MCF 10A (cell line): ENCODE measurements around the gene MSL3B.
"Not testable (repeated sequence)": the region's sequence is repeated elsewhere in the genome, so short reads cannot be mapped to it uniquely, and the experiment has no call there.

Experiments
- BruUV-seq: library from RNA; stranded (reverse); fragments of 400-500 nt; replicated peaks from 2 replicates; lab custom pipeline; 2021; lab: Mats Ljungman, UMichigan
- CTCF ChIA-PET: fragments of 300-600 bp; sonication (Branson Sonifier 250); formaldehyde crosslinking; extraction: SDS; loops from one replicate; lab custom pipeline; 2021; ENCODE audit warnings: antibody characterized with exemption, inconsistent platforms; lab: Yijun Ruan, JAX
- POLR2A ChIA-PET: fragments of 300-600, 350-650 bp; sonication (Branson Sonifier 250); formaldehyde crosslinking; extraction: SDS; loops from one replicate; lab custom pipeline; 2020; ENCODE audit warnings: antibody characterized with exemption, inconsistent platforms; lab: Yijun Ruan, JAX
- DNase-seq: peaks from one replicate; pipeline ENCODE4 v3.0.0-alpha.2; 2018; ENCODE audit not compliant: unreplicated experiment
- H3K27ac Mint-ChIP-seq: one replicate; pipeline ENCODE4 v1.8.0; 2022; ENCODE audit warnings: mild to moderate bottlenecking, low read depth, mixed read lengths; ENCODE audit not compliant: unreplicated experiment
- H3K27me3 Mint-ChIP-seq: one replicate; pipeline ENCODE4 v1.8.0; 2022; ENCODE audit warnings: mixed read lengths; ENCODE audit not compliant: insufficient read depth, unreplicated experiment
- H3K36me3 Mint-ChIP-seq: one replicate; pipeline ENCODE4 v1.8.0; 2022; ENCODE audit warnings: mild to moderate bottlenecking, moderate library complexity, mixed read lengths; ENCODE audit not compliant: insufficient read depth, unreplicated experiment
- H3K4me1 Mint-ChIP-seq: one replicate; pipeline ENCODE4 v1.8.0; 2022; ENCODE audit warnings: mixed read lengths; ENCODE audit not compliant: insufficient read depth, unreplicated experiment
- H3K4me3 Mint-ChIP-seq: one replicate; pipeline ENCODE4 v1.8.0; 2022; ENCODE audit warnings: mild to moderate bottlenecking, moderate library complexity, mixed read lengths; ENCODE audit not compliant: unreplicated experiment
- H3K9me3 Mint-ChIP-seq: one replicate; pipeline ENCODE4 v1.8.0; 2022; ENCODE audit warnings: mixed read lengths; ENCODE audit not compliant: unreplicated experiment
- intact Hi-C: fragments of 100-400 bp; cut with micrococcal nuclease; formaldehyde crosslinking; loops from 2 replicates; pipeline ENCODE4 v1.14.1; 2022
- TF ChIP-seq, protein P1 (sequence below): fragments of 200-600 bp; IDR thresholded peaks from one replicate; pipeline ENCODE4 v1.8.0; 2022; ENCODE audit warnings: antibody characterized with exemption, mild to moderate bottlenecking; ENCODE audit not compliant: unreplicated experiment

MSL3B gene

GRCh38 chr2:233892793-233893192, 24.6 kb upstream of the MSL3B start:
- DNase-seq: peak; percentile 3
- ChIA-PET POLR2A (no interaction called here), CTCF (no interaction called here)
- TF ChIP-seq, protein P1, sequence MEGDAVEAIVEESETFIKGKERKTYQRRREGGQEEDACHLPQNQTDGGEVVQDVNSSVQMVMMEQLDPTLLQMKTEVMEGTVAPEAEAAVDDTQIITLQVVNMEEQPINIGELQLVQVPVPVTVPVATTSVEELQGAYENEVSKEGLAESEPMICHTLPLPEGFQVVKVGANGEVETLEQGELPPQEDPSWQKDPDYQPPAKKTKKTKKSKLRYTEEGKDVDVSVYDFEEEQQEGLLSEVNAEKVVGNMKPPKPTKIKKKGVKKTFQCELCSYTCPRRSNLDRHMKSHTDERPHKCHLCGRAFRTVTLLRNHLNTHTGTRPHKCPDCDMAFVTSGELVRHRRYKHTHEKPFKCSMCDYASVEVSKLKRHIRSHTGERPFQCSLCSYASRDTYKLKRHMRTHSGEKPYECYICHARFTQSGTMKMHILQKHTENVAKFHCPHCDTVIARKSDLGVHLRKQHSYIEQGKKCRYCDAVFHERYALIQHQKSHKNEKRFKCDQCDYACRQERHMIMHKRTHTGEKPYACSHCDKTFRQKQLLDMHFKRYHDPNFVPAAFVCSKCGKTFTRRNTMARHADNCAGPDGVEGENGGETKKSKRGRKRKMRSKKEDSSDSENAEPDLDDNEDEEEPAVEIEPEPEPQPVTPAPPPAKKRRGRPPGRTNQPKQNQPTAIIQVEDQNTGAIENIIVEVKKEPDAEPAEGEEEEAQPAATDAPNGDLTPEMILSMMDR: no peak
- Mint-ChIP-seq H3K4me1 (no peaks in the 10 kb centered on the region), H3K9me3 (no peaks in the 10 kb centered on the region), H3K27ac (no peak overlapping the region), H3K36me3 (no peaks in the 10 kb centered on the region), H3K4me3 (no peak overlapping the region), H3K27me3 (peaks cover 17% of the 10 kb centered on the region)
- intact Hi-C loops: no loop called here
- no TSS peak for BruUV-seq

DNA sequence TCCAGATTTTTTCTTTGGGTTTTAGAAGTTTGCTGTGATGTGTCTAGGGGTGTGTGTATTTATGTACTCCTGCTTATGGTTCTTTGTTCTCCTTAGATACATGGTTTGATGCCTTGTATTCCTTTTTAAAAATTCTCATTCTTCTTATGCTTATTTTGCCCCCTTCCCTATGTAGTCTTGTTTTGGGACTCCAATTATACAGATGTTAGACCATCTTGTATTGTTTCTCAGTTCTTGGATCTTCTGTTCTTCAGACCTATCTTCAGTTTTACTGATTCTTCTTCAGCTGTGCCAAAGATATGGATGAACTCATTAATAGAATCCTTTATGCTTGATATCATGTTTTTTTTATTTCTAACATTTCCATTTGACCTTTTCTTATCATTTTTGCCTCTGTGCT, 14.2 kb upstream of the MSL3B start:
- DNase-seq: no peak
- Mint-ChIP-seq H3K9me3 (peaks cover 30% of the 10 kb centered on the region), H3K4me1 (no peaks in the 10 kb centered on the region), H3K27me3 (peaks cover 2% of the 10 kb centered on the region), H3K4me3 (no peak overlapping the region), H3K27ac (no peak overlapping the region), H3K36me3 (no peaks in the 10 kb centered on the region)
- intact Hi-C loops: no loop called here
- CTCF ChIA-PET: no interaction called here
- BruUV-seq: no TSS peak
- TF ChIP-seq, protein P1: no peak
- POLR2A ChIA-PET: no interaction called here

DNA sequence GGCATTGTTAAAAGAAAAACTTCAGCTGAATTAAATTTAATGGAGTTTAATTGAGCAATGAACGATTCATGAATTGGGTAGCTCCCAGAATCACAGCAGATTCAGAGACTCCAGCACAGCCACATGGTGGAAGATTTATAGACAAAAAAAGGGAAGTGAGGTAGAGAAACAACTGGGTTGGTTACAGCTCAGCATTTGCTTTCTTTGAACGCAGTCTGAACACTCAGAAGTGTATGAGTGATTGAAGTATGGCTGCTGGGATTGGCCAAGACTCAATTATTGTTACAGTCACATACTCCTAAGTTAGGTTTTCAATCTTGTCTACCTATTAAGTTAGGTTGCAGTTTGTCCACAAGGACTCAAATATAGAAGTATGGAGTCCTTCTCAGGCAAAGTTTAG, 3.9 kb upstream of the MSL3B start:
- POLR2A ChIA-PET, H3K36me3 Mint-ChIP-seq, H3K9me3 Mint-ChIP-seq, H3K4me3 Mint-ChIP-seq, H3K4me1 Mint-ChIP-seq, intact Hi-C loops, DNase-seq, H3K27ac Mint-ChIP-seq, BruUV-seq: not testable (repeated sequence)
- H3K27me3 Mint-ChIP-seq: peaks cover 29% of the 10 kb centered on the region
- CTCF ChIA-PET: interaction anchor here (1.4 kb wide), 1 partner anchor 15 kb away, joined by 5 read pairs; no protein-coding TSS in a partner anchor

DNA sequence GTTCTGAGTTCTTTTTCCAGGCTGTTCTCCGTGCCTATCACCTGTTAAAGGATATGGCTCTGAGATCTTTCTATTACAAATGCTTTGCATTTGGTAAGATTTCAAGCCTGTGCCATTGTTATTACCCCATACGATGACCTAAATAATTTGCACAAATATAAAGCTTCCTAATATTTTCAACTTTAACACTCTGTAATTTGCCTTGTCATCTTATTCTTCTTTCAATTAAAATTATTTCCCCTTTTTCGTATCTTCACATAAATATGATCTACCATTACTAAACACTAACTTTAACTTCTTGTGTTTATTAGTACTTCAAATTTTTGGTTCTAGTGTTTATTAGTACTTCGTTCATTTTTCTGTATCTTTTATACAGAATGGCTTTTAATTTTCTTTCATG, 3.2 kb upstream of the MSL3B start:
- Mint-ChIP-seq H3K27me3 (peaks cover 29% of the 10 kb centered on the region), H3K27ac (no peak overlapping the region), H3K4me3 (no peak overlapping the region), H3K36me3 (no peaks in the 10 kb centered on the region), H3K9me3 (no peaks in the 10 kb centered on the region), H3K4me1 (no peaks in the 10 kb centered on the region)
- ChIA-PET CTCF (no interaction called here), POLR2A (no interaction called here)
- TF ChIP-seq, protein P1: no peak
- intact Hi-C loops: no loop called here
- no peak for DNase-seq
- BruUV-seq: no TSS peak

DNA sequence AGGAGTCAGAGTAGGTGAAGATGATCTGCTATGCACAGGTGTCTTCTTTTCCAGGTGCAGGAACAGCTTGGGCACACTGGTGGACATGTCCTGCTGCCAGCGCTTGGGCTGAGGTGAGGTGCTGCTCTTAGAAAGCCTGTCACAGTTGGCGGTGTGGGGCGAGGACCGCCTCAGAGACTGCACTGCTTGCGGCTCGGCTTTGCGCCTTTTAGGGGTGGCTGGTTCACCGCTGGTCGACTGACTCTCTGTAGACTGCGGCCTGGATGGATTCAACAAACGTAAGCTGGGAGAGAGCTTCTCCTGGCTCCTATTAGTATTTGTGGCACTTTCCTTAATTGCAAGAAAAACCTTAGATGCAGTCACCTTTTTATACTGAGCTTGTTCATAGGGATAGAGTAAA, 1.7 kb downstream of the MSL3B start:
- TF ChIP-seq, protein P1: no peak
- H3K27ac Mint-ChIP-seq: no peak overlapping the region
- no peak overlapping the region for H3K4me3 Mint-ChIP-seq
- POLR2A ChIA-PET: no interaction called here
- H3K4me1 Mint-ChIP-seq: no peaks in the 10 kb centered on the region
- intact Hi-C loops: no loop called here
- CTCF ChIA-PET: interaction anchor here (0.7 to 2.0 kb wide), 2 partner anchors 9 to 10 kb away, joined by 3 to 11 read pairs; no protein-coding TSS in a partner anchor
- no TSS peak for BruUV-seq
- H3K27me3 Mint-ChIP-seq: peaks cover 2% of the 10 kb centered on the region
- no peaks in the 10 kb centered on the region for H3K9me3 Mint-ChIP-seq
- H3K36me3 Mint-ChIP-seq: no peaks in the 10 kb centered on the region
- no peak for DNase-seq
